HG02943 (cell line): ENCODE measurements around the gene PLGLB2.
"Not testable (repeated sequence)": the region's sequence is repeated elsewhere in the genome, so short reads cannot be mapped to it uniquely, and the experiment has no call there.

ENCODE experiments used
- ATAC-seq: cut with Tn5 transposase; IDR thresholded peaks from one replicate; pipeline ENCODE4 v1.9.1; 2021; ENCODE audit warnings: mild to moderate bottlenecking, low read depth, moderate library complexity; ENCODE audit not compliant: unreplicated experiment

PLGLB2 gene

GRCh38 chr2:87747791-87748190, at the start of gene PLGLB2:
Gene PLGLB2, plus strand, starts transcription at chr2:87748087. Its CDS starts 67 bp downstream, at chr2:87748154.
- not testable (repeated sequence) for ATAC-seq

GRCh38 chr2:87704572-87705323, 43.1 kb upstream of the PLGLB2 start:
- not testable (repeated sequence) for ATAC-seq

GRCh38 chr2:87708368-87708767, 39.5 kb upstream of the PLGLB2 start:
- not testable (repeated sequence) for ATAC-seq

DNA sequence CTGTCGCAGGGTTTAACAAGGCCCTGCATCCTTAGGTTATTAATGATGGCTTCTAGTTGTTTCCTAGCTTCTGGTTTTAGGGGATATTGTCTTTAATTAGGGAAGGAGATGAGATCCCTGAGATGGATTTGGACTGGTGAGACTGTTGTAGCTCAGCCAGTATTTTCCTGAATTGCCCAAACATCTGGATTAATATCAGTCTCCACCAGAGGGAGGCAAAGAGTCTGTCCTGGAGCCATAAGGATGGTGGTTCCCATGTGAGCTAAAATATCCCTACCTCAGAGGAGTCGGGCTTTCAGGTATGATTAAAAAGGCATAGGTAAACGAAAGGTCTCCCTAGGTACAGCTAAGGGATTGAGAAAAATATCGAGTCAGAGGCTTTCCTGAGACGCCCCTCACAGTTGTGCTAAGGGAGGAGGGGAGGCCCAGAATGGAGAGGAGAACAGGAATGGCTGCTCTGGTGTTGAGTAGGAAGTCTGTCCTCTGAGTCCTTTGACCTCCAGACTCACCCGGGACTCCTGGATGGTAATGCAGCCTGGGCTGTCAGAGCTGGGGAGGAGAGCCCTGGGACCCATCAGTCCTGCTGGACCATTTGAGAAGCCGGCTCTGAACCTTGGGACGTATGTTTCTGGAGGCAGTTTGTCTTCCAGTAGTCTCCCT, 19.8 kb upstream of the PLGLB2 start:
- ATAC-seq: not testable (repeated sequence)

DNA sequence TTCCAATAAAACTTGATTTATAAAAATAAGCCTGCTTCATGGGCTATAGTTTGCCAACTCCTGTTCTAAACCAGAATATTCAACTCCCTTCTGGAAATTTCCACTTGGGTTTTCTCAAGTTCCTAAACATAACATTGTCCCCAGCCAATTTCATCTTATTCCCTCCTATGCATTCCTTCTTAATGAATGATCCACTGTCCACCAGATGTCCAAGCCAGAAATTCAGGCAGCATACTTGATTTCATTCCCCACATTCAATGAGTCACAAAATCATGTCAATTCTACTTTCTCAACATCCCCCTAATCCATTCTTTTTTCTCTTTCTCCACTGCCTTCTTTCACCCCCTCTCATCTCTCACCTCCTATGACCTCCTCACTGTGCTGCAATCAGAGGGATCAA, 7.0 kb upstream of the PLGLB2 start:
- not testable (repeated sequence) for ATAC-seq

DNA sequence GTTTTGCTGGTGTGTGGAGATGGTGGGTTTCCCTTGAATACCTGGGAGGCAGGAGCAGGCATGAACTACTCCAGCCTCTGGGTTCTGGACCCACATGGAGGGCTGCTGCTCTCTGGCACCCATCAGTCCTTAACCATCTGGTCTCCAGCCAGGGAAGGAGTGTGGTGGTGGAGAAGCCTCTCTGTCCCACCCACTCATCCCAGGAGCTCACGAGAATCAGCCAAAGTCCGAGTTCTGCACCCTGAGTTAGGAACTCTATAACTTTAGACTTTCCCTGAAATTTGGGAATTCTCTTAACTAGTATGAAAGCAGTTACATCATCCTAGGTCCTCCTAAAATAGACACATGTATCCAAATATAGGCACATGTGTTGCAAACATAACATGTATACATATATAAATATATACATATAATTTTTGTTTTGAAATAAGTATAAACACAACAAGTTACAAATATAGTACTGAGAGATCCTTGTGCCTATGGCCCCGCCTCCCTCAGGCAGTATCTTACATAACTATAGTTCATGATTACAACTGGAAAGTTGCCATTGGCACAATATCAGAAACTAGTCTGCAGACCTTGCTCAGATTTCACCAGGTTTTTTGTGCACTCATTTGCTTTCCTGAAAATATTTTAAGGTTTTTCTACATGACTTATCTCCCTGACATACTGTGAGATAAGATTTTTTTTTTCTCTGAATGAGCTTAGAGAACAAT, 5.3 kb upstream of the PLGLB2 start:
- not testable (repeated sequence) for ATAC-seq

DNA sequence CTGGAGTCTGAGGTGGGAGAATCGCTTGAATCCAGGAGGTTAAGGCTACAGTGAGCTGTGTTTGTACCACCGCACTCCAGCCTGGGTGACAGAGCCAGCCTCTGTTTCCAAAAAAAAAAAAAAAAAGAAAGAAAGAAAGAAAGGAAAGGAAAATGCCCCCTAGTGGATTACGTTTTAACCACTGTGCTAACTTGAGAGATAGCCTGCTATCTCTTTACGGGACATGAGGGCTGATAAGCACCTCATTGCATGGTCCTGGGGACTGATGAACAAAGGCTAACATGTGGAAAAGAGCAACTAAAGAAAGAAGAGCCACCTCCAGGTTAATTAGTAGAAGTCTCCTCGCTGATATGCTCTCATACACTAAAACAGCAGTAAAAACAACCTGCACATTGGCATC, 4.2 kb upstream of the PLGLB2 start:
- not testable (repeated sequence) for ATAC-seq

DNA sequence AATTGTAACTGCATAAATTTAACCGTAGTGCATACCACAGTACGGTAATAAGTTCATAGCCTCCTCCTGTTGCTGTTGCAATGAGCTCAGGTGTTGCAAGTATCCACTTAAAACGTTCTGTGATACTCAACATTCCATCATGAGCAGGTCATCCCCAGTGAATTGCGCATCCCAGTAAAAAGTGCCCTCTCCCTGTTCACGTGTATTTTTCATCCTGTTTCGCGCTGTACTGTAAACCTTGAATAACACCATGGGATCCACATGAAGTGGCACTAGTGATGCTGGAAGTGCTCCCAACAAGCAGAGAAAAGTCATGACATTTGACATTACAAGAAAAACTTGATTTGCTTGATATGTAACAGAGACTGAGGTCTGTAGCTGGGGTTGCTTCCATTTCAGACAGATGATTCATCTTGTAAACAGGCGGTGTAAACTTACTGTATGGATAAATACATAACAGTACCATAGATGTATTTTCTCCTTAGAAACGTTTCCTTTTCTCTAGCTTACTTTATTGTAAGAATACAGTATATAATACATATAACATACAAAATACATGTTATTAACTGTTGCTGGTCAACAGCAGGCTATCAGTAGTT, 2.4 kb upstream of the PLGLB2 start:
- ATAC-seq: not testable (repeated sequence)

DNA sequence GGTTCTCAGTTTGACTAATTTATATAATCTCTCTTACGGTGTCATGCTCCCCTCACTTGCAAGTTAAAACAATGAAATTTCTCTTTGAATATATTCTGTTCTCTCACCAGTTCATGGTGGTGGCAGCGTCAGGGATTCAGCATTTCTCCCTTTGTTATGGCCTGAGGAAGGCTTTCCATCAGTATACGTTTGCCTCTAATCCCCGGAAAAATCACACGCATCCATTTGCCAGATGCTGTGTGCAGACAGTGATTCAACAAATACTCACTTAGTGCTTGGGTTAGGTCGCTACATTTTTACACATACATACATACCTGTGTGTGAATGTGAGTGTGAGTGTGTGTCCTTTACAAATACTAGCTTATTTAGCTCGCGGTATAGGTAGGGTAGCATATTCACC, 637 bp downstream of the PLGLB2 start:
- ATAC-seq: not testable (repeated sequence)

DNA sequence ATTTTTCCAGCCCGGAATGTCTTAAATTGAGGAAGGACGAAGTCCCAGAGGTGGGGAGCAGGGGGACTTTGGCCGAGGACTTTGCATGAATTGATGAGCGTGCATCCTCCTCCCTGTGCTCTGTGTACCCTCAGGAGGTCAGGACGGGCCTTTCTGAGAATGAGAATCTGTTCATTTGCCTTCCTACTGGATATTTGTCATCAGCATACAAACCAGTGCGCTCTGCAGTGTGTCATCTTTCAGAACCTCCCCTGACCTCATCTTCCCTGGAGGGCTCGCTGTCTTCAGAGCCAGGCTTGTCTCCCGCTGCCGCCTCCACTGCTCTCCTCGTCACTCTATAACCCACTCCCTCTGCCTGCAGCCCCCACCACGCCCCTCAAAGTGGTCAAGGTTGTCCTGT, 2.7 kb downstream of the PLGLB2 start:
- not testable (repeated sequence) for ATAC-seq

- not testable (repeated sequence) for ATAC-seq
These were observed 6.9 kb downstream of the PLGLB2 start for GRCh38 chr2:87754759-87755158.
